ENCODE measurements around the gene ITGB4. TPM values are rescaled to one million over a fixed set of nuclear protein-coding genes. Genes with fewer than 3 reads are reported as not detected.

The ITGB4 gene
- total and polyA plus RNA-seq, 2 of the 13 experiments (the other 11 are each of a cell fraction or from before 2014, with no cell fraction given), result 6.9 to 14.5 TPM

GRCh38 chr17:75681289-75681688 is 40.0 kb upstream of the ITGB4 start:
- FAIRE-seq, result no peak
- TF ChIP-seq ZEB1 (IDR thresholded peaks at IDR 0.05; ENCODE audit: insufficient replicate concordance, low read depth), result no peak
- TF ChIP-seq, protein P1, sequence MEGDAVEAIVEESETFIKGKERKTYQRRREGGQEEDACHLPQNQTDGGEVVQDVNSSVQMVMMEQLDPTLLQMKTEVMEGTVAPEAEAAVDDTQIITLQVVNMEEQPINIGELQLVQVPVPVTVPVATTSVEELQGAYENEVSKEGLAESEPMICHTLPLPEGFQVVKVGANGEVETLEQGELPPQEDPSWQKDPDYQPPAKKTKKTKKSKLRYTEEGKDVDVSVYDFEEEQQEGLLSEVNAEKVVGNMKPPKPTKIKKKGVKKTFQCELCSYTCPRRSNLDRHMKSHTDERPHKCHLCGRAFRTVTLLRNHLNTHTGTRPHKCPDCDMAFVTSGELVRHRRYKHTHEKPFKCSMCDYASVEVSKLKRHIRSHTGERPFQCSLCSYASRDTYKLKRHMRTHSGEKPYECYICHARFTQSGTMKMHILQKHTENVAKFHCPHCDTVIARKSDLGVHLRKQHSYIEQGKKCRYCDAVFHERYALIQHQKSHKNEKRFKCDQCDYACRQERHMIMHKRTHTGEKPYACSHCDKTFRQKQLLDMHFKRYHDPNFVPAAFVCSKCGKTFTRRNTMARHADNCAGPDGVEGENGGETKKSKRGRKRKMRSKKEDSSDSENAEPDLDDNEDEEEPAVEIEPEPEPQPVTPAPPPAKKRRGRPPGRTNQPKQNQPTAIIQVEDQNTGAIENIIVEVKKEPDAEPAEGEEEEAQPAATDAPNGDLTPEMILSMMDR (CRISPR knock-in tag; IDR thresholded peaks at IDR 0.05), result no peak
- TF ChIP-seq ZNF766 (CRISPR knock-in tag; IDR thresholded peaks at IDR 0.05; ENCODE audit: borderline replicate concordance), result no peak
- TF ChIP-seq ZBTB43 (CRISPR knock-in tag; conservative IDR thresholded peaks at IDR 0.05), result no peak
- no peak for TF ChIP-seq BHLHE40 (IDR thresholded peaks at IDR 0.05; ENCODE audit: low read length)
- TF ChIP-seq, protein P2, sequence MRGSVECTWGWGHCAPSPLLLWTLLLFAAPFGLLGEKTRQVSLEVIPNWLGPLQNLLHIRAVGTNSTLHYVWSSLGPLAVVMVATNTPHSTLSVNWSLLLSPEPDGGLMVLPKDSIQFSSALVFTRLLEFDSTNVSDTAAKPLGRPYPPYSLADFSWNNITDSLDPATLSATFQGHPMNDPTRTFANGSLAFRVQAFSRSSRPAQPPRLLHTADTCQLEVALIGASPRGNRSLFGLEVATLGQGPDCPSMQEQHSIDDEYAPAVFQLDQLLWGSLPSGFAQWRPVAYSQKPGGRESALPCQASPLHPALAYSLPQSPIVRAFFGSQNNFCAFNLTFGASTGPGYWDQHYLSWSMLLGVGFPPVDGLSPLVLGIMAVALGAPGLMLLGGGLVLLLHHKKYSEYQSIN (CRISPR knock-in tag; IDR thresholded peaks at IDR 0.05; ENCODE audit: borderline replicate concordance), result no peak
- TF ChIP-seq HINFP (CRISPR knock-in tag; IDR thresholded peaks at IDR 0.05; ENCODE audit: low read depth), result no peak
- no peak for TF ChIP-seq TEF (CRISPR knock-in tag; IDR thresholded peaks at IDR 0.05)
- TF ChIP-seq TBL1XR1 (IDR thresholded peaks at IDR 0.05; ENCODE audit: borderline replicate concordance, low read length, partially characterized antibody), result no peak
- TF ChIP-seq PRDM10 (CRISPR knock-in tag; IDR thresholded peaks at IDR 0.05; ENCODE audit: low read depth), result no peak
- TF ChIP-seq FOXO1 (CRISPR knock-in tag; IDR thresholded peaks at IDR 0.05), result no peak
- TF ChIP-seq ZNF124 (CRISPR knock-in tag; IDR thresholded peaks at IDR 0.05), result no peak
- no peak for TF ChIP-seq ATF7-NPFF (CRISPR knock-in tag; IDR thresholded peaks at IDR 0.05; ENCODE audit: low read depth)
- no peak for TF ChIP-seq ZNF629 (CRISPR knock-in tag; conservative IDR thresholded peaks at IDR 0.05)
- TF ChIP-seq ZFAT (CRISPR knock-in tag; conservative IDR thresholded peaks at IDR 0.05), result no peak
- Histone ChIP-seq H2AFZ (ENCODE audit: low read length) (no peak overlapping the region), H4K20me1 (ENCODE audit: insufficient read depth, low read length) (peaks cover 3% of the 10 kb centered on the region; the same call in 1 of the 2 replicates), H3K27ac (ENCODE audit: extremely low read length, insufficient read depth, low read length) (no peak overlapping the region), H3K36me3 (replicated peaks in 1 of 2; ENCODE audit: control insufficient read depth in 1 of 2, insufficient read depth in 2 of 2, low read length in 2 of 2) (peaks cover 17 to 56% of the 10 kb centered on the region in 2 experiments), H3K79me2 (ENCODE audit: insufficient read depth, low read length) (peaks cover 43% of the 10 kb centered on the region), H3K4me3 (replicated peaks in 1 of 3; ENCODE audit: insufficient read depth in 1 of 3, low read depth in 2 of 3, low read length in 3 of 3) (no peak overlapping the region), H3K4me1 (ENCODE audit: insufficient read depth, low read length) (peaks cover 16% of the 10 kb centered on the region), H3K27me3 (ENCODE audit: control insufficient read depth in 1 of 2, insufficient read depth in 2 of 2, low read length in 2 of 2) (no peaks in the 10 kb centered on the region), H3K9me3 (ENCODE audit: low read length) (no peaks in the 10 kb centered on the region), H3K4me2 (ENCODE audit: low read depth, low read length) (no peak overlapping the region), H3K9ac (ENCODE audit: insufficient read depth, low read depth, low read length) (no peak overlapping the region)
- intact Hi-C loops (cut with micrococcal nuclease; ENCODE audit: unreplicated experiment) (no loop called here), in situ Hi-C loops (cut with HindIII; ENCODE audit: extremely low pct_ligation_motif_present, low pct_unique_long_range_greater_than_20kb) (no loop called here)
- ChIA-PET POLR2A (no interaction called here), CTCF (ENCODE audit: low intra/inter-chr PET ratio, low total read pairs) (no interaction called here)
- BruUV-seq (replicated peaks), result no TSS peak
- DNase-seq (ENCODE audit: low spot score), result no peak
- no peak for ATAC-seq
- 88% methylated on average over 2 of the region's 3 CpGs for WGBS (ENCODE audit: low lambda C conversion rate)
